NK-92 treated with Interleukin-12 subunit alpha and Interleukin-12 subunit beta, amount 100 ng/mL, for 24 hours (cell line): ENCODE results near the gene NXN.
"Not testable (repeated sequence)": the region's sequence is repeated elsewhere in the genome, so short reads cannot be mapped to it uniquely, and the experiment has no call there.

Source experiments
- DNase-seq: peaks from one replicate; lab custom pipeline; 2025; lab: John Stamatoyannopoulos, UW

The NXN gene

DNA sequence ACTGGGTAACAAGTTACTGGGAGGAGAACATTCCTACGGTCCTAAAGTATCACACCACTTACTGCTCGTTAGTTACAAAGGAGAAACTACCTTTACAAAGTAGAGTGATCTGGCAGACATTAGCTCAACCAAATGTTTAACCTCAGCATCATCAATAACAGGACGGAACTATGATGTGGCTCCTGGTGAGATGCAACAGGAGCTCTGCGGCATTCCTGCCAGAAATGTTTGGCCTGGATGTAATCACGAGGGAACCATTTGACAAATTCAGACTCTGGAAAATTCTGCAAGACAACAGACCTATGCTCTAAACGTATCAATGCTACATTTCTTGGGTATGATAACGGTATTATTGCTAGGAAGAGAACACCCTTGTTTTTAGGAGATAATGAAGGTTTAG lies 117.0 kb downstream of the NXN start:
- DNase-seq: no peak

DNA sequence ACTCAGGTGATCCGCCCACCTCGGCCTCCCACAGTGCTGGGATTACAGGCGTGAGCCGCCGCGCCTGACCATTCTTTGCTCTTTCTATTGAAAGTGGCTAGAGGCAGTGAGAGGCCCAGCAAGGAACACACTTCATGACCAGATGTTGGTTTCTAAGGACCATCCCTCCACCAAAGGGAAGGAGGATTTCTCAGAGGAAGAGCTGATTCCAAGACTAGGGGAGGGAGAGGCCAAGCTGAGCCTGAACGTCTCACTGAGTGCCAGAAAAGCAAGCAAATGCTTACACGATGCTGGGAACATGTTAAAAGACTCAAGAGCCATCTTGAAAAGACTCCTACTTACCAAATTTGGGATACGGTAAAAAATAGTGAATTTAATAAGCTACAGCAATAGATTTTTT lies 118.2 kb downstream of the NXN start:
- DNase-seq: no peak

DNA sequence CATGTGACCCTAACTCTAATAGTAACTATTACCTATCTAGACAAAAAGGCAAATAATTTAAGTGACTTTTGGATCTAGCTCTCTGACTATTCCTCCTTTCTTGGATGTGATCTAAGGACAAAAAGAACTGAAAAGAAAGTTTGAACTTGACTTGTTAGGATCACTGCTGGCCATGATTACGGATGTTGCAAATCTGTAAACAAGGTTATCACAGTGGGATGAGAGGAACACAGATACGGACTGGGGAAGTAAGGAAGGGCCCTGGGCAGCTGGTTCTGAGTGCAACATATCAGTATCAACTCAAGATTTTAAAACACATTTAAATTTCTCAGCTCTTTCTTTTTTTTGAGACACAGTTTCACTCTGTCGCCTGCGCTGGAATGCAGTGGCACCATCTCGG lies 118.8 kb downstream of the NXN start:
- no peak for DNase-seq

DNA sequence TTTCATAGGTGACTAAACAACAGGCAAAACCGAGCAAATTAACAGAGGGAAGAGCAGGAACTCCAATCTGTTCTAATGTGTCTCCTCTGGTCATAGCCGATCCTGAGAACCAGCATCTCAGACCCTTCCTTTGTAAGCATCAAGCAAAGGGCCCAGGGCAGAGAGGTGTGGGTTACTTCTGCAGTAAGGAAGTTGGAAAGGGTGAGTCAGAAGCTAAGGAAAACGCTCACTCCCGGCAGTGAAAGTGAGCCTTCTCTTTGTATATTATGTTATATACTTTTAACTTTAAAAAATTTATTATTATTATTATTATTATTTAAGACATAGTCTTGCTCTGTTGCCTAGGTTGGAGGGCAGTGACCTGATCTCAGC lies 119.8 kb downstream of the NXN start:
- no peak for DNase-seq

DNA sequence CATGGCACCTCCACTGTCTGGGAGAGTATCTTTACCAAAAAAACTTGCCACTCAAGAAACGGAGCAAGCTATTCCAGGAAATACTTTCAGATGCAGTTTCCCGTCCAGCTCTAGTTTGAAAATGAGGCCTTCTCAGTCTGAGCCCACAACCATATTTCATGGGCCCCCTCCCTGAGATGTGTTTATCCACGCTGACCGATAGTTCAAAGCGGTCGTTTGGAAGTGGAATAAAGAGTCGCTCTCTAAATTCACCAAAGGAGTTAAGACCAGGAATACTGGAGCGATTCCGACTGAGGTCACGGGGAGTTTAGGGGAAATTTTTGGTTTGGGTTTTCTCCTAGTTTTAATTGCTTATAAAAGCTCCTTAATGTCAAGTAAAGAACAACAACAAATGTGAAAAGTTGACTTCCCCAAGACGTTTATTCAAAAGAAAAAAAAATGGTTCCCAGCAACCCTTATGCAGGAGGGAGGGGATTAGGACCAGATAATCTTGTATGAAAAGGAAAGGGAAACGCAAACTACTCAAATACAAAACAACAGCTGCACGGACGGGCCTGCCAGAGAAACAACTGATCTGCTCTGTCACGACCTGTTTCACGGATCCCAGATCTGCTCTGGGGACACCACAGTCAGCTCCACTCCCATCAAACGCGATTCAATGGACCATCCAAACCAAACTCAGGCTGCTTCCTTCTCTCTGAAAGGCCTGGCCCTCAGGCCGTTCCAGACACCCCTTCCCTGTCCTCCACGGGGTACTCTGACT lies 120.3 kb downstream of the NXN start:
- no peak for DNase-seq

DNA sequence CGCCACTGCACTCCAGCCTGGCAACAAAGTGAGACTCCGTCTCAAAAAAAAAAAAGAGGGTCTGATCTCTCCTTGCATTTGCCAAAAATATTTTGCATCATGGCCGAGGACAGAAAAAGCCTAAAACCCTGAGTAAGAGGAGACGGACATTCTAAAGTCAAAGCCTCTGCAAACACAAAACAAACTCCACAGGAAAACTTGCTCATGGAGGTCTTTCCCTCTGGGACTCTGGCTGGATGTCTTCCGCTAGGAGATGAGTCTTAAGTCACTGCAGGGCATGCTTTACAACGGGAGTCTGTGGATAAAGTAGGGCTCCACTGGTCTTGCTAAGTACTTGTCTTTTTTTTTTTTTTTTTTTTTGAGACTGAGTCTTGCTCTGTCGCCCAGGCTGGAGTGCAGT lies 123.4 kb downstream of the NXN start:
- DNase-seq: no peak

DNA sequence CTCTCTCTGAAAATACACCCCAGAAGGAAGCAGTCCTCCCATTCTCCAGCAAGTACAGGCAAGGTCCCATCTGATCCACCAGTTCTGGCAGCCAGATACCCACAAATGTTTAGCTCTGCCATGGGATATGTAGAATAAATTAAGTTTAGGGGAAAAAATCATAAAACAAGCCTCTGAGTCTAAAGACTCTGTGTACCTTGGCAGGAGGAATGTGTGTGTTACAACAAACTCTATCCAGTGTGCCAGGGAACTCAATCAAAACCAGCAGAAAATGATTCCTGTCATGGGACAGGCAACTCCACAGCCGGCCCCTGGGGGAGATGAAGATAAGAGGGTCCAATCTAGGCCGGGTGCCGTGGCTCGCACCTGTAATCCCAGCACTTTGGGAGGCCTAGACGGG lies 124.0 kb downstream of the NXN start:
- no peak for DNase-seq

DNA sequence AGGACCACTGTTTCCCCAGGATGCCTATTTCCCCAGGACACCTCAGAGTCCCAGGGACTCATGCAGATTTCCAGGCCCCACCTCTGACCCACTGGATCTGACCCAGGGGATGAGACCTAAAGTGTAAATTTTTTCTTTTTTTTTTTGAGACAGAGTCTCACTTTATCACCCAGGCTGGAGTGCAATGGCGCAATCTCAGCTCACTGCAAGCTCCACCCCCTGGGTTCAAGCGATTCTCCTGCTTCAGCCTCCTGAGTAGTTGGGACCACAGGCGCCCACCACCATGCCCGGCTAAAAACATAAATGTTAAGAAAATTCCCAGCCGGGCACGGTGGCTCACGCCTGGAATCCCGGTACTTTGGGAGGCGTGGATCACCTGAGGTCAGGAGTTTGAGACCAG lies 126.7 kb downstream of the NXN start:
- not testable (repeated sequence) for DNase-seq

DNA sequence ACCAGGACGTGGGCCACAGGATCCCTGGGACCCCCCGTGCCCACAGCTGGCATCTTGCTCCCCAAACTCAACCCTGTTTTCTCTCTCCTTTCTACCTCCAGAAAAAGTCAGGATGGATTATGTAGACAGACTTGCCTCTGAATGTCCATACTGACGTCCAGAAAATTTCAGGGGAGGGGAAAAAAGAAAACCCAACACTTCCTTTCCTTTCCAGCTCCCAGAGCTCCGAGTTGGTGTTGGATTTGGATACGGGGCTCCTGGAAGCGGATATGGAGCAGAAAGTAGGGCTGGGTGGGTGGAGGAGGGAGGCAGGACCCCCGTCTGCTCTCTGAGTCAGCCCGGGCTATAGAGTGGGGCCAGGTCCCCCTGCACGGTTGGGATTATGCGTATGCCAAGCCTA lies 127.2 kb downstream of the NXN start:
- no peak for DNase-seq

DNA sequence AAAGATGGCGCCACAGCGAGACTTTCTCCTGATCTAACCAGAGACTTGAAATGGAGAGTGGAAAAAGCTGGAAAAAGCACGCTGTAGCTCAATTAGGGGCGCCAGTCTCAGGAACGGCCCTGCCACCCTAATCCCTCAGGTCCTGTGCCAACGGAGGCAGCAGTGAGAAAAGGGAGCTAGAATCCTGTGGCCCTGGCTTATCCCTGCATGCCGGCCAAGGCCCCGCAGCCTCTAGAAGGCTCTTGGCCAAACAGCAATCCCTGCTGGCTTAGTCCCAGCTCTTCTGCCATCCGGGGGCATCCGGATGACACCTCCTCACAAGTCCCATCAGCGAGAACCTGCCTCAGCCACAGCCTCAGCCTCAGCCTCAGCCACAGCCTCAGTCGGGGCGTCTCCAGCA lies 127.7 kb downstream of the NXN start:
- no peak for DNase-seq

DNA sequence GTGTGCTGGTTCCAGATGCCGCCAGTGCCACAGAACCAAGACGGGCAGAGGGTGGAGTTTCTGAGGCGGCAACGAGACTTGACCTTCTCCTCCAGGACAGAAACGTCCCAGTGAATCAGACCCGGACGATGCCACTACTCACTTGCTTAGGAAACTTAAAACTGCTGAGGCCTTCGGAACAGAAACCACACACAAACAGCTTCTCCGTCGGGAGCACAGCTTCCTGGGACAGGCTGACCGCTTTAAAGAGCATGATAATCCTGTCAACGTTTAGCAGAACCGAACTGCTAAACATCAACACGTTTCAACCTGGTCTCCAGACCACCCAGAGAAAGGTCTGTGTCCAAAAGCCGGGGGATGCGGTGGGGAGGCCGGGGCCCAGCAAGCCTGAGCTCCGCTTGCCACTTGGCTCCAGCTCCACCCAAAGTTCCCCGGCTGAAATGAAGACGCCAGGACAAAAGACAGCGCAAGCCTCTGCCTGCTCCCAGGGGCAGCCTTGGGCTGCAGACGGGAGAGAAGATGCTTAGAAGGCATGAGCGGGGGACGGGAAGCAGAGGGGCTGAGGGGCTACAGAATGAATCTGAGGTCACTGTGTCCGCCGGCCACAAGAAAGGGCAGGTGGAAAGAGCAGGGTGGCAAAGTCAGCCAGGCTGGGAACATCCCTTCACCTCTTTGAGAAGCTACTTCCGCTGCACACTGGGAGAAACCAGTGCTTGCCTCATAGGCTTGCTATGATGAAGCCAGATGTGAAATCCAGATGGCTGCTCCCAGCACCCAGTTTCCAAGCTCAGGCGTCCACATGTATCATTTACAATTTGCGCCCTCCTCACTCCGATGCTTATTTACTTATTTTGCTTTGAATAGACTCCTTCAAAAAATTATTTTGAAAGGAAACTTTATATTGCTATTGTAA lies 128.5 kb downstream of the NXN start:
- no peak for DNase-seq

DNA sequence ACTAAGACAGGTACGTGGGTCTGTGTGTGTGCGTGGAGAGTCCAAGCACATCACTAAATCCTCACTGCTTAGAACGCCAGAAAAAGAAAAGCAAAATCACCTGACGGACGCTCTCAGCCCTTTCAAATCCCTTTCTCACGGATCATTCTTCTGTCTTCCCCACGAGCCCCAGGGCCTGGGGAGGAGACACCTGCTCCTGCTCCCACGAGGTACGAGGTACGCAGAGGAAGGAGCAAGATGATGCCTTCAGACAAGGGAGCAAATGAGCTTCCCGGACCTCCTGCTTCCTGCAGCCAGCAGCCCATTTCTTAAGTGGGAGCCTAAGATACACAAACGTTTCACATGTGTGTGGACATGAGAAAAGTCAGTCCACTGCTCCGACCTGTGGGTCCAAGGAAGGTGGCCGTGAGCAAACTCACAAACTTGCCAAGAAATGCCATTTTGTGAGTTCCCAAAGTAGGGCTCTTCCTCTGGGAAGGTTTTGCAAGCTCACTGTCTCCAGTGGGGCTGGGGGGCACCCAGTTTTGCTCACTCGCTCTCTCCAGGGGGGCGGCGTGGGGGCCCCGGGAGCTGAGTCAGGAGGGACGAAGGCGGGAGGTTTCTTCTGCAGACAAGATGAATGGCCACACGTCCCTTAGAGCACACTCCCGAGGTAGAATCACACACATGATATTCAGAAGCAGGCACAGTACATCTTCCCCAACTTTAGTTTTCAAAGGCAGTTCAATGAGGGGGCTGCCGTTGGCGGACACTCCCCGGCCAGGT lies 129.3 kb downstream of the NXN start:
- DNase-seq: no peak

DNA sequence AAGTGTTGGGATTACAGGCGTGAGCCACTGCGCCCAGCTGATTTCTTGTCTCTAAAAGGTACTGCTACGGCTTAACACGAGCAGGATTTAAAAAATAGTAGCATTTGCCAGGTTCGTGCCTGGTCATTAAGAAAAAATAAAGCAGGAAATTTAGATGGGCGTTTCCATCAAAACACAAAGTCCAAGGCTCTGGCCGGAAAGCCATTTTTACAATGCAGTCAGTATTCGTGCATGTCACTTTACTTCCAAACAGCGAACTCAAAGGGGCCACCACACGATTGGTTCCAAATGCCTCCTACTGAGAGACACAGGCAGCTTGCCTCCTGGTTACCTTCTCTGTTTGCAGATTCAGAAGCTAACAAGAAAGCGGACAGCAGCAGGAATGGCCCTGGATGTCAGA lies 131.2 kb downstream of the NXN start:
- no peak for DNase-seq

DNA sequence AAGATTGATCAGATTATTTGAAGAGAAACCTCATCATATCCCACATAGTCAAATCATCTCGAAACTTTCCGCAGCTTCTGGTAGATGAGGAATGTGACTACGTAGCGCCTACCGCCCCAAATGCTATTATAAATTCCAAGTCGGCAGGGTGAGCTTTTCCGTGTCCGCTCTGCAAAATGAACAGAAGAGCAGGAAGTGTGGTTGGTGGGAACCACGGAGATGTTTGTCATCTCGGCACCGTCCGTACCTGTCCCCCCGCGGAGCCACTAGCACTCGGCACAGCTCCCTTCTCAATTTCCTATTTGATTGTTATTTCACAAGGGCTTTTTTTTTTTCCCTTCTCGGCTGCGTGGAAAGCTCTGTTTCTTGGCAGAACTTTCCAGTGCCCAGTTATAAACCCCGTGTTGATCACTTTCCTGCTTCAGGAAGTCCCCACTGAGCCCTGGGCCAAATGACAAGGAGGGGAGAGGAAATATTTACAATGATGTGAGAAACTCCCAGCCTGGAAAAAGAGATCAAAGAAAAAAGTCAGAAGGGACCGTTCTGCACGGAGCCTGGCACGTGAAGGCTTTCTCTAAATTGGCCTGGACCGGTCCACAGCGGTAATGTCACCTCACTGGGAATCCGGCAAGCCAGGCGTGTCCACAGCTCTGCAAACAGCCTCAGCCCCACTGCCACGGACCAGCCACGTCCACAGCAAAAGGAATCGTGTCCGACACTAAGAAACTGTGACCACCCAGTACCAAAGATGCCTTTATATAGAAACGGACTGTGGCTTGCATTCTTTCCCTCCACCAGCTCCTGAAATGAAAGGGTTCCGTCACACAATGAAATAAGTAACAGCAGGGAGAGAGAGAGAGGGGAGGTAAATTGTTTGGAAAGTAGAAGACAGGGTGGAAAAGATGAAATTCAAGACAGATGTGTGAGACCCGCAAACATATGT lies 132.4 kb downstream of the NXN start:
- DNase-seq: no peak

DNA sequence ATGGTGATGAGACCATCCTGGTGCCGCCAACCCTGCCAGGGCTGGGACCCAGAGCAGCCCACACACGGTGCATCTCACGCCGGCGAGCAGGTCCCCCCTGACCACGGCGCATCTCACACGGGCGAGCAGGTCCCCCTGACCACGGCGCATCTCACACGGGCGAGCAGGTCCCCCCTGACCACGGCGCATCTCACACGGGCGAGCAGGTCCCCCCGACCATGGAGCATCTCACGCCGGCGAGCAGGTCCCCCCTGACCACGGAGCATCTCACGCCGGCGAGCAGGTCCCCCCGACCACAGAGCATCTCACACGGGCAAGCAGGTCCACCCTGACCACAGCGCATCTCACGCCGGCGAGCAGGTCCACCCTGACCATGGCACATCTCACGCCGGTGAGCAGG lies 138.3 kb downstream of the NXN start:
- DNase-seq: no peak

DNA sequence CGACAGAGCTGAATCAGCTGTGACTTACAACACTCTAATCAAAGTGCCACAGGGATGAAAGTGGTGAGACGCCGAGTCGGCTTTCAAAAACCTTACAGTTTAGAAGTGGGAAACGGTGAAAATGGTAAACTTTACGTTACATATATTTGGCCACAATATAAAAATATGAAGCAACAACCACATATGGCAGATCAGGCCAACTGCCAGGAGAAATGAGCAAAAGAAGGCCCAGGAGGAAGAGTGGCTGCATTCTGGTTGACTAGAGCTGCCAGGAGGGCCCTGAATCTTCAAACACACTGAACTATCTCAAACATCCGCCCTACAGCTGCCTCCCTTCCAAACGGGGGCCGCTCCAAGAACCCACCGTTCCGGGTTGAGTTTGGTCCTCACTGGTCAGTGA lies 141.1 kb downstream of the NXN start:
- DNase-seq: no peak

DNA sequence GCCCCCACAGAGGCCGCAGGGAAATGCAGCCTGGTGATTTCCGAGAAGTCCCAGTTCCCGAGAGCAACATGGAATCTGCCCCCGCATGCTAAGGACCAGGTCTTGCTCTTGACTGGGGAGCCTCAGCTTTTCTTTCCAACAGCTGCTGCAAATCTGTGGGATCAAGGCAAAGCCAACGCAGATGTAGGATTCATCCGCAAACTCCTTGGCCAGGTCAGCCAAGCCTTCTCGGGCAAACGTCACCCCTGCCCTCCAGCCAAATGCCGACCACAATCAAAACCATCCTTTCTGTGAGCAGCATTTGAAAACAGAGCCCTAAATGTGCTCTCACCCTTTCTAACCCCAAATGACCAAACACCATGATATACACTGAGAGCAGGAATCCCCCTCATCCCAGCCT lies 143.4 kb downstream of the NXN start:
- no peak for DNase-seq

DNA sequence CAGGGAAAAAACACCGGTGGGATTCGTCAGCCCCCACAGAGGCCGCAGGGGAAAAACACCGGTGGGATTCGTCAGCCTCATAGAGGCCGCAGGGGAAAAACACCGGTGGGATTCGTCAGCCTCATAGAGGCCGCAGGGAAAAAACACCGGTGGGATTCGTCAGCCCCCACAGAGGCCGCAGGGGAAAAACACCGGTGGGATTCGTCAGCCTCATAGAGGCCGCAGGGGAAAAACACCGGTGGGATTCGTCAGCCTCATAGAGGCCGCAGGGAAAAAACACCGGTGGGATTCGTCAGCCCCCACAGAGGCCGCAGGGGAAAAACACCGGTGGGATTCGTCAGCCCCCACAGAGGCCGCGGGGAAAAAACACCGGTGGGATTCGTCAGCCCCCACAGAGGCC lies 143.9 kb downstream of the NXN start:
- DNase-seq: not testable (repeated sequence)

DNA sequence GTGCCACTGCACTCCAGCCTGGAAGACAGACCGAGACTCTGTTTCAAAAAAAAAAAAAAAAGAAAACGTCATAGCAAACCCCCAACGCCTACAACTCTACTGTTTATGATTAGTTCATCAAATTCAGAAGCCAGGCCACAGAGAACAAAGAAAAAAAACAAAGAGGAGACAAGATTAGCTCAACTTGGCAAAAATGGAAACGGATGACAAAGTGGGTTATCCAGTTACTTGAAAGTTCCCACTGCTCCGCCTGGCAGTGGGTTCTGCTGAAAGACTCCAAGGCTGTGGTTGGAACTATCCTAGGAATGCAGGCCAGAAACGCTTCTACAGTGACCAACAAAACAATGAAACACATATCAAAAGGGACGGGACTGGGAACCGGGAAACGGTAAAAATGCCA lies 144.3 kb downstream of the NXN start:
- no peak for DNase-seq

DNA sequence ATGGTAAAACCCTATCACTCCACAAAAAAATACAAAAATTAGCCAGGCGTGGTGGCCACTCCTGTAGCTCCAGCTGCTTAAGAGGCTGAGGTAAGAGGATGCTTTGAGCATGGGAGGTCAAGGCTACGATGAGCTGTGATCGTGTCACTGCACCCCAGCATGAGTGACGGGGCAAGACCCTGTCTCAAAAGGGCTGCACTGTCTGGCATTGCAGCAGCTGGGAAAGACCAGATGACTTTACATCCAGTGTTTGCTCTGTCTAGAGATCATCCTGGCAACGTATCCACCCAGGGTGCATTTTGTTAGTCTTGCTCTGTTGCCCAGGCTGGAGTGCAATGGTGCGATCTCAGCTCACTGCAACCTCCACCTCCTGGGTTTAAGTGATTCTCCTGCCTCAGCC lies 145.4 kb downstream of the NXN start:
- DNase-seq: no peak

DNA sequence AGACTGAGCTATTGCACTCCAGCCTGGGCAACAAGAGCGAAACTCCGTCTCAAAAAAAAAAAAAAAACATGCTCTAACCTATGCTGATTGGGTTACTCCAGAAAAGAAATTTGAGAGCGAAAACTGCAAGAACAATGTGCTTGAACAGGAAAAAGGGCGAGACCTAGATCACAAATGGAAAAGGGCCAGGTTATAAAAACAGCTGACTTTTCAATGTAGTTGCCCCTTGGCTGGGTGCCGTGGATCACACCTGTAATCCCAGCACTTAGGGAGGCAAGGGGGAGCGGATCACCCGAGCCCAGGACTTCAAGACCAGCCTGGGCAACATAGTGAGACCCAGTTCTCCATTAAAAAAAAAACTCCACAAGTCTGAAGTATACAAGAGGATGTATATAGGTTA lies 148.6 kb downstream of the NXN start:
- no peak for DNase-seq

DNA sequence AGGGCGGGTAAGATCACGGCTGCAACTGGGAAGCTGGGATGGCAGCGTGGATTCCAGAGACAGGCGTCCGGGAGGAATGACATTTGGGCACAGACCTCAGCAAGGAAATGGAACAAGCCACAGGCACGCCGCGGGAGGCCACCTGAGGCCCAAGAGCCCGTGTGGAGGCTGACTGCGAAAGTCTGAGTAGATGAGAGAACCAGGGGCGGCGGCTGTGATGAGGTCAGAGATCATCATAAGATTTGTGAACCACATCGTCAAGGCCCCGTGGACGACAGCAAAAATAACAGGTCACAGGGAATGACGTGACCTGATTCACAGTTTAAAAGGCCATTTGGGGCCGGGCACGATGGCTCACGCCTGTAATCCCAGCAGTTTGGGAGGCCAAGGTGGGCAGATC lies 149.2 kb downstream of the NXN start:
- no peak for DNase-seq
